IPS DF 4.7 (cell line): Measurements from ENCODE around the gene TMEM250.

Experiments used
- DNase-seq: peaks from one replicate; pipeline ENCODE4 v3.0.0-alpha.2; 2013; ENCODE audit warnings: low spot score; ENCODE audit errors: extremely low read depth

Gene TMEM250

GRCh38 chr9:136147890-136148714 is 29.4 kb upstream of the TMEM250 start:
- no peak for DNase-seq

- DNase-seq, result no peak
Measured at GRCh38 chr9:136147038-136147889, 28.6 kb upstream of the TMEM250 start.

- no peak for DNase-seq
Measured at GRCh38 chr9:136146126-136147037, 27.7 kb upstream of the TMEM250 start.

DNA sequence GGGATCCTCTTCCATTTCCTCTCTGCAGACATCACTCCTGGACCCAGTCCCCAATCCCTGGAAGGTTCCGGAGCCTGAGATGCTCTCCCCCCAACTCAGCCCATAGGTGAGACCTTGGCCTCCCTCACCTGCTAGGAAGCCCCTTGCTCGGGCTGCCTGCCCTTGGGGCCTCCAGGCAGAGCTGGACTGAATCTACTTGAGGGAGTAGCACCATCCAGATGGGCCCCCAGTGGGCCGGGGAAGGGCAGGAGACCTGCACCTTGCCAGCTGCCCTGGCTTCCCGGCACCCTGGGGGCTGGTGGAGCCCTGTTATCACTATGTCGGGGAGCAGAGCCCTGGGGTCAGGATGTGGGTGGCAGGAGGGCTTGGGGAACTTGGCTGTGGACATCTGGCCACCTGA is 26.9 kb upstream of the TMEM250 start:
- DNase-seq, result no peak

- DNase-seq, result no peak
Measured at GRCh38 chr9:136144450-136144849, 25.8 kb upstream of the TMEM250 start.

DNA sequence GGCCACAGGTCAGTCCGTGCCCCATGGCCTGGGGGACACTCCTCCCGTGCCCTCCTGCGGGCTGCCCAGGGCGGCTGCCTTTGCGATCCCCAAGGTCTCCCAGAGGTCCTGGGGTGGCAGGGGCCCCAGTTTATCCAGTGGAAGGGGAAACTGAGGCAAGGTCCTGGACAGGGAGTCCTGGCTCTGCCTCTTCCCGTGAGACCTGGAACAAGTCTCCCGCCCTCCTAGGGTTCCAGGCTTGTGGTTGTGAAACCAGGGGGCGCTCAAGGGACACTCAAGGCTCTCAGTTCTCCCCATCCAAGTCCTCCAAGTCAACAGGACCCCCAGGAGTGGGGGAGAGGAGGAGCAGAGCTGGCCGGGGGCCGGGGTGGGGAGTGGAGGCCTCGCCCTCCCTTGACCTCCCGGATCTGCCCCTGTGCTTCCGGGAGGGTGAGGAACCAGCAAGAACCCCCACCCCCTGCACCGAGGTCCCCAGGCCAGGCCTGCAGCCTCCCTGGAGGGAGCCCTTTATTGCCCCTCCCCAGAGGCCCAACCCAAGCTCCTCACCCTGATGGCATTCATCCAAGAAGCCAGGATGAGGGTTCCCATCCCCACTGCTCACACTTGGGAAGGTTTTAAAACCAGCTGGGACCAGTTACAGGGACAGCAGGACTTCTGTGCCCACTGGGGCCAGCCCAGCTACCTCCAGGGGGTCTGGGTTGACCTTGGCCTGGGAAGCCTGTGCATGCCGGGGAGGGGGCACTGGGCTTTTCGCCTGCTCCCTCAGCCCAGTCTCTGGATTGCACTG is 24.7 kb upstream of the TMEM250 start:
- no peak for DNase-seq

DNA sequence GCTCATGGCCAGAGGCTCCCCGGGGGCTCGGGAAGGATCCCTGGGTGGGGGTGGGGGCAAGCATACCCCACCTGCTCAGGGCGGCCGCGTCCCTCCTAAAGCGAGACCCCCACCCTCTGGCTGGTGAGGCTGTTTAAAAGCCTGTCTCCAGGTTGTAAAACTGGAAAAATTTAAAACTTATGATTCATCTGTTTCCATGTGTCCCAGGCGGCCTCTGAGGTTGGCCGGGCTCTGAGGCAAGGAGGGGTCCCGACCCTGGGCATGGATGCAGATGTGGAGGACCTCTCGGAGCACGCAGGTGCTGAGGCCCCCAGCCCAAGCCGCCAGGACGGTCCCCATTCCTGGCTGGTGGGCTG is 24.2 kb upstream of the TMEM250 start:
- DNase-seq, result no peak

DNA sequence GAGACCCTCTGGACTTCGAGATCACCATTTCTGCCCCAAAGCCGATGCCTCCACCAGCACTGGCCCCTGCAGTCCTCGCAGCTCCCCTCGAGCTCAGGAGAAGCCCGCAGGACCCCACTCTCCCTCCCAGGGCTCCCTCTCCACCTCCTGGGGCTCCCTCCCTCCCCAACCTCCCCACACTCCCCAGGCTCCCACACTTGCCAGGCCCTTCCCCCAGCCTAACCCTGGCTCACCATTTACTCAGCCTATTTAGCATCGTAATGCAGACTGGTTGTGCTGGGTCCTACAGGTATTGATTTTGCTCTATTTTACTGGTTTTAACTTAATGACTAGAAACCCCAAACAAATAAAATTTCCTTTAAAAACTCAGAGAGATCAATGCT is 23.7 kb upstream of the TMEM250 start:
- no peak for DNase-seq

- DNase-seq, result no peak
Measured at GRCh38 chr9:136141682-136142413, 23.2 kb upstream of the TMEM250 start.

DNA sequence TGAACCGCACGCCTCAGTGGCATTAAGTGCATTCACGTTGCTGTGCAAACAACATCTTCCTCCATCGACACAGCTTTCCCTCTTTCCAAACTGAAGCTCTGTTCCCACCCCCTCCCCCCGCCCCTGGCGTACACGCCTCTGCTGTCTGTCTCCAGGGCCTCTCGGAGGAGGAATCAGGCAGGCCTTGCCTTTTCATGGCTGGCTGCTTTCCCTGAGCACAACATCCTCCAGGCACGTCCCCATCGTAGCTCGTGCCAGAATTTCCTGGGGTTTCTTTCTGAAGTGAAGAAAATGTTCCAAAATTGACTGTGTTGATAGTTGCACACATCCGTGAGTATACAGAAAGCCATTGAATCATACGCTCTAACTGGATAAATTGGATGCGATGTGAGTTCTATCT is 22.3 kb upstream of the TMEM250 start:
- DNase-seq, result no peak

DNA sequence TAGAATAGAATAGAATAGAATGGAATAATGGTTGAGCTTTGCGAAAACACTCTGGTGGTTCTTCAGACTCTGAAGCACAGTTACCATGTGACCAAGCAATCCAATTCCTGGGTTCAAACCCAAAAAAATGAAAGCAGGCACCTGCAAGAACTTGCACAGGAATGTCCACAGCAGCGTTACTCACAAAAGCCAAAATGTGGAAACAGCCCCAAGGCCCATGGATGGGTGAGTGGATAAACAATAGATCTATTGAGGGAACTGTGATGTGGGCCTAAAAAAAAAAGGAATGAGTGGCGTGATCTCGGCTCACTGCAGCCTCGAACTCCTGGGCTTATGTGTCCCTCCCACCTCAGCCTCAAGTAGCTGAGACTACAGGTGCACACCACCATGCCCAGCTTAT is 21.4 kb upstream of the TMEM250 start:
- no peak for DNase-seq

- DNase-seq, result peak; percentile 80
Measured at GRCh38 chr9:136138566-136138965, 19.9 kb upstream of the TMEM250 start.

DNA sequence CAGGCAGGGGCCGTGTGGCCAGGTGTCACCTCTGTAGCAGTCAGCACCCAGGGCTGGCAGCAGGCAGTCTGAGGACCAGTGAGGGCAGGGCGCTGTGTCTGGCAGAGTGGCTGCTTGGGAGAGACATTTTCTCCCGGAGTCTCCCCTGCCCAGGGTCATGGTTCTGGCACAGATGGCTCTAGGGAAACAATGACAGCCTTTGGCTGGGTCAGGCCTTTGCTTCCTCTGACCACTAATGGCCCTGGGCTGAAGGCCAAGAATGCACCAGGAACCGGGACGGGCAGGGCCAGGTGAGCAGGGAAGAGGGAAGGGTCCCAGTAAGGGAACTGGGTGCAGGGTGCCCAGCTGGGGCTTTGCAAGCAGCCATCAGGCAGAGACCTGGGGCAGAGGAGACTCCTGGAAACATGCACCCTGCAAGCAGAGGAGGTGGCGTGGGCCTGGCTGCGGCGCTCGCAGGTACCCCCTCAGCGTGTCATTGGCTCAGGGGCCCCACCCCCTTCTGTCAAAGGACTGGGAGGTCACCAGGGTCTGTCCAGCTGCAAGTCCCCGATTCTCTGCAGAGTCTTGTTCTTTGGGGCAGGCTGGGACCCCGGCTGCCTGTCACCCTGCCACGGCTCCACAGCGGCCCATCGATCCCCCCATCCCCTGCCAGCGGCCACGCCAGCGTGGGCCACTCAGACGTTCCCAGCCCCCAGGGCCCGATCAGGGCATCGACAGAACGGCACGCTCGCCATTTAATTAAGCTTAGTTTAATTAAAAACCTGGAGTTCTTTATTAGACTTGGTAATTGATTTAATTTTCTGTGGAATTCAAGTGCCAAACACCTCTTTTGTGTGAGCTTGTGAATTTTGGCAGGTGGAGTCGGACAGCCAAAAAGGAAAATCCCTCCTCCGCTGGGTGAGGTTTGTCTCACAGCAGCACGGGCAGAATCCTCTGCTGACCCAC is 18.9 kb upstream of the TMEM250 start:
- no peak for DNase-seq

DNA sequence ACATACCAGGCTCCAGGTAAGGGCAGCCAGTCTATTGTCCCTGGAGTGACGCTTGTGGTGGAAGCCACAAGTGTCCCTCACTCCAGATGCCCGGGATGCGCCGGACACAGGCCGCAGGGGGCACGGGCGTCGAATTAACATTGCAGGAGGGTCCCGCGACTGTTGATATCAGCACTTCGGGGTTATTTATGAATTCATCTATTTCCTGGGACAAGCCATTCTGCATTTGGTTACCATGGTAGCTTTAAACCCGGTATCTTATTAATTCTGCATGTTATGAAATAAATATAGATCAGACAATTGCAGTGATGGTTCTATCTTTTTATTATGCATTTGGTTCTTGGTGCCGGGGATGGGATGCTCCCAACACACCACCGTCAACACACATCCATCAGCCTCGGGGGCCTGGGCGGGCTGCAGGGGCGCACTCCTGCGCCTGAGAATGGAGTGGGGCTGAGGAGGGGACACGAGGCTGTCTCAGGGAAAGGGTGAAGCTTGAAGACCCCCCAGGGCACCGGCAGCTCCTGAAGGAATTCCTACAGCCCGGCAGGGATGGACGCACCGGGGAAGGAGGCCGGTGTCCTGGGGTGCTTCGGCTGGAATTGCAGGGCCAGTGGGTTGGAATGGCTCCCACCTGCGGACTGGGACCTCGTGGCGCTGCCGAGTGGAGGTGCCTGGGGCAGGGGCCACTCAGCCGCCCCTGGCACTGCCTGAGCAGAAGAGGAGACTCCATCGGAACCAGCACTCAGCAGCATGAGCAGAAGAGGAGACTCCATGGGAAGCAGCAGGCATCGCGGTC is 17.7 kb upstream of the TMEM250 start:
- no peak for DNase-seq

- DNase-seq, result no peak
Measured at GRCh38 chr9:136135326-136136126, 16.9 kb upstream of the TMEM250 start.

DNA sequence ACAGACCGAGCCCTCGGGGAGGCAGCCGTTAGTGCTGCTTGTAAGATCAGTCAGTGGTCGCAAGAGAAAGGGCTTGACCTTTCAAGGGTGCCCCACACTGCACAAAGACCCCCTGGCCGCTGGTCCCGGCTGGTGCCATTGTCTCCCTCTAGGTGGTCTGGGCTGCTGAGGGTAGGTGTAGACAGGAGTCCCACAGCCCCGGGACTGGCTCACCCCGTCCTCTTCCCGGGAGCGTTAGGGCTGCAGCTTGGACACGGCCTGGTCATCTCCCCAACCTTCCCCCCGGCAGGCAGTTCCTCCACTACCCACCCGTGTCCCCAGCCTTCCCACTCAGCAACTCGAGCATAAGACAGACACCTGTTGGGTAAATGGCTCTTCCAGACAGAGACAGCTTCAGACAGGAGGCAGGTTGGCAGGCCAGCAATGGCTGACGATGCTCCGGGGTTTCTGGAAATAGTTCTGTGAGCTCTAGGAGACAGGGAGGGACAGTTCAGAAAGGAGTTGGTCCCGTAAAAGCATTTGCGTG is 15.3 kb upstream of the TMEM250 start:
- no peak for DNase-seq
